ENCODE data around the gene SIK3.
A peak's percentile ranks its signal among the peaks of the same experiment; 100 is the strongest.

SIK3 gene

DNA sequence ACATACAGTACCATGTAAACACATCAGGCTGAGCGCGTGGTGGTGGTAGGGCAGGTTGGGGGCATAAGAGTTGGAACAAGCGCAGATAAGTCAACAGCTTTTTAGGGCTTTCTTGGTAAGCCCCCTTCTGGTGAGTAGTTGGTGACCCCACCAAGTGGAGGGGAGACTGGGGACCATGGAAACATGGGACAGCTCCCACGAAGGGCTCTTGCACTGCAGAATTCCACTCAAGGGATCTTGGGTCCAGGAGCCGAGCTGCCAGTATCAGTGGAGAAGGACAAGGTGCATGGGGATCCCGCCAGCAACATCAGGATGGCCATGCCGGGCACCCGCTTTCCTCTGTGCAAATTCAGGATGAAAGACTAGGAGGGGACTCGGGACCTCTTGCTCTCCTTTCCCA is 254.6 kb downstream of the SIK3 start:
- H3K27me3 ChIP-seq (replicated peaks in 2 of 5; ENCODE audit: control insufficient read depth in 4 of 5, insufficient read depth in 5 of 5, low read length in 4 of 5): no peaks in the 10 kb centered on the region
- H3K27ac ChIP-seq (ENCODE audit: insufficient read depth in 1 of 2, low read depth in 1 of 2, low read length in 2 of 2, poor library complexity in 1 of 2, severe bottlenecking in 2 of 2): peak overlapping the region in 1 of 2 experiments; percentile 55
- WGBS (ENCODE audit: insufficient coverage): 98% methylated on average over 5 of the region's 9 CpGs
- ChIA-PET CTCF (interaction anchor here (1.4 kb wide), 2 partner anchors 8 to 36 kb away, joined by 4 to 5 read pairs; no protein-coding TSS in a partner anchor), POLR2A (no interaction called here)
- peaks cover 0 to 16% (median 4%) of the 10 kb centered on the region in 4 experiments for H3K4me1 ChIP-seq (ENCODE audit: control extremely low read depth in 1 of 4, control insufficient read depth in 4 of 4, insufficient read depth in 4 of 4, low read length in 3 of 4)
- H3K9me3 ChIP-seq (ENCODE audit: control extremely low read depth in 1 of 5, control insufficient read depth in 4 of 5, insufficient read depth in 2 of 5, low read depth in 1 of 5, low read length in 4 of 5): no peaks in the 10 kb centered on the region
- H3K36me3 ChIP-seq (ENCODE audit: control insufficient read depth in 4 of 4, insufficient read depth in 4 of 4, low read length in 3 of 4): peaks cover 7 to 53% (median 36%) of the 10 kb centered on the region in 4 experiments
- no peak overlapping the region for H3K4me3 ChIP-seq (ENCODE audit: control insufficient read depth in 1 of 7, extremely low read depth in 1 of 7, insufficient read depth in 4 of 7, low read depth in 2 of 7, low read length in 6 of 7)
- DNase-seq: no peak

DNA sequence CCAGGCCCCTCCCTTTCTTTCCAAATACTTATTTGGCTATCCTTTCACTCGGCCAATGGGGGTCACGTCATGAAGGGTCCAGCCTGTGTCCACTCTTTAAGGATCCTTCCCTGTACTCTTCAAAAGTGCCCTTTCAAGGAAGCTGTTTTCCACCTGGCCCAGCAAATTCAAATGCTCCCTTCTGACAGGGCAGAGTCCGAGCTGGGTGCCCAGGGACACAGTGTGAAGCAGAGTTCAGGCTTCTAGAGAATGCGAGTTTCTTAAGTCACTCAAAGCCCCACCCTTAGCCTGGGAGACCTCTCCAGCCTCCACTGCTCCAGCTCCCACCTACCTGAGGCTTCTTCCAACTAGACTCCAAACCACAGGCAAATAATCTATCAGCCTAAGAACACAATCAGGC is 255.3 kb downstream of the SIK3 start:
- Histone ChIP-seq H3K27ac (ENCODE audit: insufficient read depth in 1 of 2, low read depth in 1 of 2, low read length in 2 of 2, poor library complexity in 1 of 2, severe bottlenecking in 2 of 2) (no peak overlapping the region), H3K27me3 (replicated peaks in 2 of 5; ENCODE audit: control insufficient read depth in 4 of 5, insufficient read depth in 5 of 5, low read length in 4 of 5) (no peaks in the 10 kb centered on the region), H3K9me3 (ENCODE audit: control extremely low read depth in 1 of 5, control insufficient read depth in 4 of 5, insufficient read depth in 2 of 5, low read depth in 1 of 5, low read length in 4 of 5) (no peaks in the 10 kb centered on the region), H3K4me3 (ENCODE audit: control insufficient read depth in 1 of 7, extremely low read depth in 1 of 7, insufficient read depth in 4 of 7, low read depth in 2 of 7, low read length in 6 of 7) (no peak overlapping the region), H3K36me3 (ENCODE audit: control insufficient read depth in 4 of 4, insufficient read depth in 4 of 4, low read length in 3 of 4) (peaks cover 7 to 49% (median 35%) of the 10 kb centered on the region in 4 experiments), H3K4me1 (ENCODE audit: control extremely low read depth in 1 of 4, control insufficient read depth in 4 of 4, insufficient read depth in 4 of 4, low read length in 3 of 4) (peaks cover 0 to 11% (median 2%) of the 10 kb centered on the region in 4 experiments)
- DNase-seq: no peak
- 97% methylated on average over 3 of the region's 4 CpGs for WGBS (ENCODE audit: insufficient coverage)
- ChIA-PET CTCF (interaction anchor here (4.4 kb wide), 1 partner anchor 52 kb away, joined by 22 read pairs; the partner anchor contains the start of gene APOA5), POLR2A (no interaction called here)

DNA sequence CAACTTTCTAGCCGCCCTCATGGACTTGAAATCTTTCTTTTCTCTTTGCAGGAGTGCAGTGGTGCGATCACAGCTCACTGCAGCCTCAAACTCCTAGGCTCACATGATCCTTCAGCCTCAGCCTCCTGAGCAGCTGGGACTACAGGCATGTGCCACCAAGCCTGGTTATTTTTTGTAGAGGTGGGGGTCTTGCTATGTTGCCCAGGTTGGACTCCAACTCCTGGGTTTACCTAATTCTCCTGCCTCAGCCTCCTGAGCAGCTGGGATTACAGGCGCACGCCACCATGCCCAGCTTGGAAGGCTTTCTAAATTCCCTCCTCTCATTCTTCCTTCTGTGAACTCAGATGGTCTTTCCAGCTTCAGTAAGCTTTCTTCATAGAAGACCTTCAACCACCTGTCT is 256.1 kb downstream of the SIK3 start:
- no peak for DNase-seq
- Histone ChIP-seq H3K9me3 (ENCODE audit: control extremely low read depth in 1 of 5, control insufficient read depth in 4 of 5, insufficient read depth in 2 of 5, low read depth in 1 of 5, low read length in 4 of 5) (no peaks in the 10 kb centered on the region), H3K4me1 (ENCODE audit: control extremely low read depth in 1 of 4, control insufficient read depth in 4 of 4, insufficient read depth in 4 of 4, low read length in 3 of 4) (peaks cover 0 to 11% (median 2%) of the 10 kb centered on the region in 4 experiments), H3K4me3 (ENCODE audit: control insufficient read depth in 1 of 7, extremely low read depth in 1 of 7, insufficient read depth in 4 of 7, low read depth in 2 of 7, low read length in 6 of 7) (no peak overlapping the region), H3K36me3 (ENCODE audit: control insufficient read depth in 4 of 4, insufficient read depth in 4 of 4, low read length in 3 of 4) (peaks cover 6 to 41% (median 29%) of the 10 kb centered on the region in 4 experiments), H3K27ac (ENCODE audit: insufficient read depth in 1 of 2, low read depth in 1 of 2, low read length in 2 of 2, poor library complexity in 1 of 2, severe bottlenecking in 2 of 2) (no peak overlapping the region), H3K27me3 (replicated peaks in 2 of 5; ENCODE audit: control insufficient read depth in 4 of 5, insufficient read depth in 5 of 5, low read length in 4 of 5) (no peaks in the 10 kb centered on the region)
- ChIA-PET CTCF (interaction anchor here (1.0 to 4.4 kb wide), 3 partner anchors 14 to 256 kb away, joined by 3 to 22 read pairs (median 3); partner anchors contain the start of genes APOA5 and SIK3), POLR2A (no interaction called here)
- 100% methylated on average over 2 of the region's 4 CpGs for WGBS (ENCODE audit: insufficient coverage)

- H3K27ac ChIP-seq (ENCODE audit: insufficient read depth in 1 of 2, low read depth in 1 of 2, low read length in 2 of 2, poor library complexity in 1 of 2, severe bottlenecking in 2 of 2): no peak overlapping the region
- no peaks in the 10 kb centered on the region for H3K9me3 ChIP-seq (ENCODE audit: control extremely low read depth in 1 of 5, control insufficient read depth in 4 of 5, insufficient read depth in 2 of 5, low read depth in 1 of 5, low read length in 4 of 5)
- ChIA-PET POLR2A (no interaction called here), CTCF (interaction anchor here (0.9 to 4.4 kb wide), 8 partner anchors 11 to 386 kb away, joined by 3 to 22 read pairs (median 4); partner anchors contain the start of genes APOA4, APOA5 and SIK3)
- DNase-seq: no peak
- H3K36me3 ChIP-seq (ENCODE audit: control insufficient read depth in 4 of 4, insufficient read depth in 4 of 4, low read length in 3 of 4): peaks cover 4 to 28% (median 16%) of the 10 kb centered on the region in 4 experiments
- no peak overlapping the region for H3K4me3 ChIP-seq (ENCODE audit: control insufficient read depth in 1 of 7, extremely low read depth in 1 of 7, insufficient read depth in 4 of 7, low read depth in 2 of 7, low read length in 6 of 7)
- H3K4me1 ChIP-seq (ENCODE audit: control extremely low read depth in 1 of 4, control insufficient read depth in 4 of 4, insufficient read depth in 4 of 4, low read length in 3 of 4): peaks cover 0 to 17% (median 9%) of the 10 kb centered on the region in 4 experiments
- 94% methylated on average over 5 of the region's 9 CpGs for WGBS (ENCODE audit: insufficient coverage)
- no peaks in the 10 kb centered on the region for H3K27me3 ChIP-seq (replicated peaks in 2 of 5; ENCODE audit: control insufficient read depth in 4 of 5, insufficient read depth in 5 of 5, low read length in 4 of 5)
Observed at GRCh38 chr11:116840746-116841296, 257.4 kb downstream of the SIK3 start.

DNA sequence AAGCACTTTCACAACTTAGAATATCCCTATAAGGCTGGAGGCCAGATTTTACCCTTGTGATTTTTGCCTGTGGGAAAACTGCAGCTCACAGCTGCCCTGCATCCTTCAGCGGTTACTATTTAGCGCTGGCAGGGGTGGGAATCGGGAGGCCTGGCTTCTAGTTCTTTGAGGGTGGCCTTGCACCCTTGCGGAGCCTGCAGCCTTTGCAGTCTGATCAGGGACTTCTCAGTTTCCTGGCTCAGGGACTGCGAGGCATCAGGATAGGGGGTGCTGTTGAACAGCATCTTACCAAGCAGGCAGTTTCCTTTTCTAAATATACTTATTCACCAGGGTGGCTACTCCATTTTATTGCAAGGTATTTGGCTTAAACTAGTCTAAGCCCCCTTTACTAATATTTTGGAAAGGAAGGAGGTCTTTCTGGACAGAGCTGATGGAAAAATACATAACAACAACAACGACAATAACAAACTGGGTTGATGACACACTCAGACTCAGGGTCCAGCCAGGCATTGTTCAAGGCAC is 257.9 kb downstream of the SIK3 start:
- H3K36me3 ChIP-seq (ENCODE audit: control insufficient read depth in 4 of 4, insufficient read depth in 4 of 4, low read length in 3 of 4): peaks cover 2 to 23% (median 11%) of the 10 kb centered on the region in 4 experiments
- H3K27ac ChIP-seq (ENCODE audit: insufficient read depth in 1 of 2, low read depth in 1 of 2, low read length in 2 of 2, poor library complexity in 1 of 2, severe bottlenecking in 2 of 2): no peak overlapping the region
- CTCF ChIA-PET: interaction anchor here (1.1 to 4.4 kb wide), 7 partner anchors 8 to 260 kb away, joined by 3 to 22 read pairs (median 4); partner anchors contain the start of genes APOA4 and APOA5
- POLR2A ChIA-PET: no interaction called here
- WGBS (ENCODE audit: insufficient coverage): 80% methylated on average over 5 of the region's 6 CpGs
- peak in 2 of 3 donors; percentile 37 to 45 for DNase-seq
- no peak overlapping the region for H3K4me3 ChIP-seq (ENCODE audit: control insufficient read depth in 1 of 7, extremely low read depth in 1 of 7, insufficient read depth in 4 of 7, low read depth in 2 of 7, low read length in 6 of 7)
- H3K4me1 ChIP-seq (ENCODE audit: control extremely low read depth in 1 of 4, control insufficient read depth in 4 of 4, insufficient read depth in 4 of 4, low read length in 3 of 4): peaks cover 0 to 22% (median 15%) of the 10 kb centered on the region in 4 experiments
- H3K27me3 ChIP-seq (replicated peaks in 2 of 5; ENCODE audit: control insufficient read depth in 4 of 5, insufficient read depth in 5 of 5, low read length in 4 of 5): no peaks in the 10 kb centered on the region
- no peaks in the 10 kb centered on the region for H3K9me3 ChIP-seq (ENCODE audit: control extremely low read depth in 1 of 5, control insufficient read depth in 4 of 5, insufficient read depth in 2 of 5, low read depth in 1 of 5, low read length in 4 of 5)

DNA sequence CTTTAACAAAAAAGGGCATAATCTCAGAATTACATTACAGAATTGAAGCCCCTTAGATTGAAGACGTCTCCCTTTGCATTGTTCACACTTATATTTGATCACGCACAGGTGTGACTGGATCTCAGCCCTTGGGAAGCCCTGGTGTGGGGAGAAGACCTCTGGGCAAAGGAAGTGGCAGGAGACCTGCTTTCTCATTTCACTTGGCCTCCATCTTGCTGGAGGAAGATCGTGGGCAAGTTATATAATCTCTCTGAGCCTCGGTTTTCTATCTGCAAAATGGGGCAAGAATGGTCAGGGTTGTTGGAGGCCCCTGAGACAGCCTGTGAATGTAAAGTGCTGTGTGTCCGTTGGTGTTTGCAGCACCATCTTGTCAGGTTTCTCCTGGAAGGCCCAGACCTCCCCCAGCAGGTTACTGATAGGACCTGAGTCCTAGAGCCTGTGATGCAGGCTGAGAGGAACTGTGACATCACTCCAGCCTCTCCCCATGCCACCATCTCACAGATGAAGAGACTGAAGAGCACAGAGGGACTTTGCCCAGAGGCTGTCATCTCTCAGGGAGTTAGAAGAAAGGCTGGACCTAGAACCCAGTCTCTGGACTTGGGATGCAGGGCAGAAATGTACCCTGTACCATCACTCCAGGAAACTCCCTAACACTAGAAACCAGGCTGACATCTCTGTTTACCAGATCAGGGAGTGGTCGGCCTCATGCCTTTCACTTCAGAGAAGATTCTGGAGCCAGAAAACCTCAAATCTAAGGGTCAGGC is 259.7 kb downstream of the SIK3 start:
- CTCF ChIA-PET: interaction anchor here (1.5 to 7.0 kb wide), 7 partner anchors 9 to 261 kb away, joined by 4 to 109 read pairs (median 7); partner anchors contain the start of genes APOA5 and ZPR1
- 100% methylated on average over 5 of the region's 6 CpGs for WGBS (ENCODE audit: insufficient coverage)
- no peak overlapping the region for H3K4me3 ChIP-seq (ENCODE audit: control insufficient read depth in 1 of 7, extremely low read depth in 1 of 7, insufficient read depth in 4 of 7, low read depth in 2 of 7, low read length in 6 of 7)
- no peaks in the 10 kb centered on the region for H3K27me3 ChIP-seq (replicated peaks in 2 of 5; ENCODE audit: control insufficient read depth in 4 of 5, insufficient read depth in 5 of 5, low read length in 4 of 5)
- POLR2A ChIA-PET: interaction anchor here (0.8 kb wide), 1 partner anchor 15 kb away, joined by 3 read pairs; no protein-coding TSS in a partner anchor
- DNase-seq: no peak
- no peak overlapping the region for H3K27ac ChIP-seq (ENCODE audit: insufficient read depth in 1 of 2, low read depth in 1 of 2, low read length in 2 of 2, poor library complexity in 1 of 2, severe bottlenecking in 2 of 2)
- no peaks in the 10 kb centered on the region for H3K9me3 ChIP-seq (ENCODE audit: control extremely low read depth in 1 of 5, control insufficient read depth in 4 of 5, insufficient read depth in 2 of 5, low read depth in 1 of 5, low read length in 4 of 5)
- H3K36me3 ChIP-seq (ENCODE audit: control insufficient read depth in 4 of 4, insufficient read depth in 4 of 4, low read length in 3 of 4): peaks cover 0 to 10% (median 1%) of the 10 kb centered on the region in 4 experiments
- H3K4me1 ChIP-seq (ENCODE audit: control extremely low read depth in 1 of 4, control insufficient read depth in 4 of 4, insufficient read depth in 4 of 4, low read length in 3 of 4): peaks cover 0 to 35% (median 22%) of the 10 kb centered on the region in 4 experiments
